H1 (cell line): ENCODE measurements around the gene ALDOC. TPM values are rescaled to one million over a fixed set of nuclear protein-coding genes. Genes with fewer than 3 reads are reported as not detected.

Experiments used
- CTCF ChIA-PET: fragments of 300-600 bp; sonication (Branson Sonifier 250); formaldehyde crosslinking; loops from one replicate; lab custom pipeline; 2021; ENCODE audit not compliant: partially characterized antibody; lab: Charles Lee
- POLR2A ChIA-PET: fragments of 300-600 bp; sonication (Branson Sonifier 250); formaldehyde crosslinking; loops from one replicate; lab custom pipeline; 2021; ENCODE audit warnings: inconsistent platforms; ENCODE audit not compliant: partially characterized antibody; lab: Charles Lee
- DNase-seq, 2 experiments: peaks; one replicate each; pipeline versions ENCODE4 v3.0.0 to v3.0.0-alpha.2; 2010 to 2022; ENCODE audit warnings: low spot score in 2 of 2, low read depth in 1 of 2, mixed read lengths in 1 of 2
- FAIRE-seq: peaks from 2 replicates; lab custom pipeline; 2011; peaks lifted over from hg19 to GRCh38; lab: Jason Lieb, UNC
- H2AFZ ChIP-seq: 2 replicates; pipeline ENCODE4 v1.8.1; 2012; ENCODE audit warnings: low read length, inconsistent platforms
- H2AK5ac ChIP-seq: 2 replicates; pipeline ENCODE4 v1.6.1; 2013; ENCODE audit warnings: low read depth, low read length
- H2BK120ac ChIP-seq: replicated peaks from 2 replicates; pipeline ENCODE3; 2013; ENCODE audit warnings: low read depth, low read length, inconsistent platforms
- H2BK12ac ChIP-seq: 2 replicates; pipeline ENCODE4 v1.6.1; 2013; ENCODE audit warnings: low read depth, low read length
- H2BK15ac ChIP-seq: 2 replicates; pipeline ENCODE4 v1.6.1; 2013; ENCODE audit warnings: low read length
- H2BK20ac ChIP-seq: 2 replicates; pipeline ENCODE4 v1.6.1; 2013; ENCODE audit warnings: low read length
- H2BK5ac ChIP-seq: 2 replicates; pipeline ENCODE4 v1.6.1; 2013; ENCODE audit warnings: low read depth, low read length
- H3K14ac ChIP-seq: 2 replicates; pipeline ENCODE4 v1.6.1; 2013; ENCODE audit warnings: inconsistent platforms; ENCODE audit not compliant: insufficient read length
- H3K18ac ChIP-seq: 2 replicates; pipeline ENCODE4 v1.6.1; 2013; ENCODE audit warnings: low read length; ENCODE audit errors: extremely low read depth
- H3K23ac ChIP-seq: 2 replicates; pipeline ENCODE4 v1.6.1; 2013; ENCODE audit warnings: inconsistent platforms; ENCODE audit not compliant: insufficient read length
- H3K23me2 ChIP-seq: 2 replicates; pipeline ENCODE4 v1.6.1; 2013; ENCODE audit warnings: low read depth, low read length
- H3K27ac ChIP-seq: 2 replicates; pipeline ENCODE4 v1.6.1; 2011; ENCODE audit warnings: low read depth, low read length, inconsistent platforms
- H3K27me3 ChIP-seq, 4 experiments: replicated peaks in 1 of 4; 1 replicate in 1 of 4; 2 replicates in 3 of 4; pipeline versions ENCODE4 v1.6.1 to v1.8.1; 2011 to 2013; ENCODE audit warnings: low read length in 3 of 4, mild to moderate bottlenecking in 3 of 4, inconsistent platforms in 2 of 4, mixed read lengths in 2 of 4, moderate library complexity in 1 of 4; ENCODE audit not compliant: control insufficient read depth in 3 of 4, insufficient read depth in 3 of 4; ENCODE audit errors: extremely low read depth in 1 of 4
- H3K36me3 ChIP-seq, 4 experiments: 2 replicates each; pipeline versions ENCODE4 v1.6.1 to v1.8.1; 2011 to 2013; ENCODE audit warnings: mild to moderate bottlenecking in 4 of 4, low read length in 3 of 4, moderate library complexity in 2 of 4, control low read depth in 1 of 4, inconsistent platforms in 1 of 4; ENCODE audit not compliant: insufficient read depth in 4 of 4, control insufficient read depth in 2 of 4
- H3K4ac ChIP-seq: replicated peaks from 2 replicates; pipeline ENCODE3; 2013; ENCODE audit warnings: low read length, low read depth, mixed read lengths, inconsistent platforms; ENCODE audit not compliant: insufficient read length
- H3K4me1 ChIP-seq, 4 experiments: replicated peaks in 1 of 4; 1 replicate in 1 of 4; 2 replicates in 3 of 4; pipeline versions ENCODE4 v1.6.1 to v1.8.1; 2011 to 2013; ENCODE audit warnings: low read length in 3 of 4, inconsistent platforms in 2 of 4, mixed read lengths in 1 of 4; ENCODE audit not compliant: insufficient read depth in 4 of 4, control insufficient read depth in 3 of 4
- H3K4me2 ChIP-seq, 2 experiments: 2 replicates each; pipeline versions ENCODE4 v1.6.1 to v1.8.1; 2011 to 2013; ENCODE audit warnings: low read depth in 2 of 2, low read length in 2 of 2, control low read depth in 1 of 2, inconsistent platforms in 1 of 2, mild to moderate bottlenecking in 1 of 2; ENCODE audit not compliant: insufficient read depth in 1 of 2
- H3K4me3 ChIP-seq, 4 experiments: fragments of 200-600, 300-600 bp in 1 of 4; sonication (generic), shearing (Covaris generic), sonication (Bioruptor Twin) in 1 of 4; 2 replicates each; pipeline versions ENCODE4 v1.5.1 to v1.8.1; 2011 to 2016; ENCODE audit warnings: low read length in 4 of 4, low read depth in 3 of 4, control low read depth in 2 of 4, inconsistent platforms in 2 of 4, mild to moderate bottlenecking in 2 of 4, mixed read lengths in 1 of 4, moderate library complexity in 1 of 4; ENCODE audit not compliant: insufficient read depth in 2 of 4; ENCODE audit errors: extremely low read depth in 1 of 4
- H3K56ac ChIP-seq: replicated peaks from 2 replicates; pipeline ENCODE3; 2013; ENCODE audit warnings: low read depth, mild to moderate bottlenecking, mixed read lengths, low read length, inconsistent platforms; ENCODE audit not compliant: insufficient read length
- H3K79me1 ChIP-seq: 2 replicates; pipeline ENCODE4 v1.6.1; 2013; ENCODE audit warnings: low read depth, low read length, control low read depth
- H3K79me2 ChIP-seq, 2 experiments: 2 replicates each; pipeline versions ENCODE4 v1.6.1 to v1.8.1; 2012 to 2013; ENCODE audit warnings: low read length in 2 of 2, mild to moderate bottlenecking in 2 of 2, inconsistent platforms in 1 of 2; ENCODE audit not compliant: insufficient read depth in 2 of 2, control insufficient read depth in 1 of 2
- H3K9ac ChIP-seq, 4 experiments: replicated peaks in 1 of 4; 1 replicate in 1 of 4; 2 replicates in 3 of 4; pipeline versions ENCODE4 v1.6.1 to v1.8.1; 2011 to 2013; ENCODE audit warnings: low read depth in 3 of 4, low read length in 3 of 4, control low read depth in 2 of 4, mild to moderate bottlenecking in 2 of 4, moderate library complexity in 2 of 4, inconsistent platforms in 1 of 4; ENCODE audit errors: extremely low read depth in 1 of 4
- H3K9me3 ChIP-seq, 2 experiments: 2 replicates each; pipeline versions ENCODE4 v1.6.1 to v1.8.1; 2012 to 2013; ENCODE audit warnings: mild to moderate bottlenecking in 2 of 2, moderate library complexity in 2 of 2, control low read depth in 1 of 2, inconsistent platforms in 1 of 2, low read depth in 1 of 2, low read length in 1 of 2, mixed read lengths in 1 of 2; ENCODE audit not compliant: insufficient read depth in 2 of 2
- H4K20me1 ChIP-seq, 2 experiments: replicated peaks in 1 of 2; 2 replicates each; pipeline versions ENCODE3 to v1.8.1; 2011 to 2013; ENCODE audit warnings: inconsistent platforms in 2 of 2, low read length in 2 of 2, mild to moderate bottlenecking in 1 of 2; ENCODE audit not compliant: insufficient read depth in 2 of 2, control insufficient read depth in 1 of 2
- H4K5ac ChIP-seq: 2 replicates; pipeline ENCODE4 v1.6.1; 2013; ENCODE audit warnings: low read length, low read depth, mixed read lengths, inconsistent platforms; ENCODE audit not compliant: insufficient read length
- H4K8ac ChIP-seq: 2 replicates; pipeline ENCODE4 v1.8.0; 2013; ENCODE audit warnings: mild to moderate bottlenecking, moderate library complexity, low read length, inconsistent platforms; ENCODE audit not compliant: insufficient read depth; ENCODE audit errors: extremely low read depth
- H4K91ac ChIP-seq: replicated peaks from 2 replicates; pipeline ENCODE3; 2013; ENCODE audit warnings: low read length, mixed read lengths, inconsistent platforms; ENCODE audit not compliant: insufficient read length
- CREB1 ChIP-seq: IDR thresholded peaks from 2 replicates; pipeline ENCODE4 v1.6.1; 2012; ENCODE audit warnings: inconsistent platforms
- WGBS, 2 experiments: shearing (Covaris generic) in 1 of 2; methylation state at CpG; one replicate each; pipeline versions ENCODE4 v1.1.6 to v1.1.7; 2013 to 2015; ENCODE audit warnings: low lambda C conversion rate in 2 of 2, mixed read lengths in 2 of 2, inconsistent platforms in 1 of 2, low coverage in 1 of 2, missing lambda C conversion rate in 1 of 2; ENCODE audit not compliant: insufficient replicate concordance in 2 of 2, insufficient coverage in 1 of 2, insufficient read length in 1 of 2; ENCODE audit errors: extremely low coverage in 1 of 2, missing lambda C conversion rate in 1 of 2; 5-methylcytosine and 5-hydroxymethylcytosine counted together
- polyA plus RNA-seq, 7 experiments: library from polyadenylated mRNA; depleted of rRNA in 3 of 7; stranded (reverse) in 5 of 7; unstranded in 2 of 7; fragments of >200 nt in 5 of 7; fragments of 200-250 nt in 2 of 7; gene quantifications; 1 replicate in 5 of 7; 2 replicates in 1 of 7; 4 replicates in 1 of 7; pipeline versions ENCODE4 v1.2.1 to v1.2.3, GENCODE V29; 2011 to 2013; ENCODE audit warnings: missing spikeins in 2 of 7, mixed read lengths in 2 of 7
- total RNA-seq: library from RNA; stranded (reverse); fragmentation: NEBNext Ultra II Directional; extraction: Animal tissue kit (Norgen Biotek cat#: 25700); gene quantifications from 2 replicates; pipeline ENCODE4 v1.2.1, GENCODE V29; 2021
- TF ChIP-seq, protein P1 (sequence below), 3 experiments: IDR thresholded peaks; 1 replicate in 2 of 3; 2 replicates in 1 of 3; pipeline versions ENCODE4 v1.5.1 to v1.6.1; 2011; ENCODE audit warnings: low read length in 3 of 3, mild to moderate bottlenecking in 3 of 3, inconsistent platforms in 2 of 3, low read depth in 1 of 3, moderate library complexity in 1 of 3; ENCODE audit not compliant: insufficient read depth in 1 of 3; ENCODE audit errors: control extremely low read depth in 1 of 3

The ALDOC gene
- total and polyA plus RNA-seq, 2 of the 8 experiments (the other 6 are each of a cell fraction or from before 2014, with no cell fraction given), result 51.6 to 103 TPM

GRCh38 chr17:28575126-28575795 lies 1.4 kb downstream of the ALDOC start:
- H3K23ac ChIP-seq, result no peak overlapping the region
- no peak overlapping the region for H3K9ac ChIP-seq
- no peak overlapping the region for H2AFZ ChIP-seq
- no peaks in the 10 kb centered on the region for H3K79me1 ChIP-seq
- ChIA-PET POLR2A (interaction anchor here (0.9 to 4.2 kb wide), 8 partner anchors 18 to 136 kb away, joined by 3 to 24 read pairs (median 6); partner anchors contain the start of genes BLTP2, PROCA1 and SPAG5), CTCF (interaction anchor here (0.7 to 3.5 kb wide), 14 partner anchors 9 to 347 kb away, joined by 3 to 18 read pairs (median 3); partner anchors contain the start of genes BLTP2 and POLDIP2)
- peaks cover 4 to 5% of the 10 kb centered on the region in 2 experiments for H4K20me1 ChIP-seq
- peaks cover 0 to 8% (median 4%) of the 10 kb centered on the region in 4 experiments; a peak in 4 of 7 replicates for H3K27me3 ChIP-seq
- FAIRE-seq (no peak), DNase-seq (no peak)
- no peak overlapping the region for H2BK20ac ChIP-seq
- H3K23me2 ChIP-seq, result peaks cover 6% of the 10 kb centered on the region
- H4K5ac ChIP-seq, result no peak overlapping the region
- H3K4ac ChIP-seq, result no peak overlapping the region
- H3K27ac ChIP-seq, result no peak overlapping the region
- H2BK120ac ChIP-seq, result no peak overlapping the region
- H2BK5ac ChIP-seq, result no peak overlapping the region
- peak overlapping the region; percentile 54; the same call in 1 of the 2 replicates for H2BK15ac ChIP-seq
- no peak overlapping the region for H2BK12ac ChIP-seq
- H3K36me3 ChIP-seq, result peaks cover 16 to 28% (median 25%) of the 10 kb centered on the region in 4 experiments
- WGBS, 2 experiments, result 94% methylated on average over 14 of the region's 14 CpGs; no CpG with 5 or more reads in 1 of the 2 experiments
- H3K4me1 ChIP-seq, result peaks cover 2 to 9% (median 6%) of the 10 kb centered on the region in 4 experiments; a peak in 6 of 7 replicates
- no peak overlapping the region for H4K91ac ChIP-seq
- H2AK5ac ChIP-seq, result no peak overlapping the region
- H3K79me2 ChIP-seq, result peaks cover 0 to 4% of the 10 kb centered on the region in 2 experiments; a peak in 1 of 4 replicates
- H4K8ac ChIP-seq, result no peak overlapping the region; the same call in 1 of the 2 replicates
- H3K4me2 ChIP-seq, result peak overlapping the region; percentile 58 to 59; a peak in 3 of 4 replicates
- no peak overlapping the region for H3K56ac ChIP-seq
- no peak overlapping the region for H3K14ac ChIP-seq
- no peak overlapping the region for H3K18ac ChIP-seq
- no peak overlapping the region; a peak in 1 of 8 replicates for H3K4me3 ChIP-seq
- no peak for TF ChIP-seq CREB1
- TF ChIP-seq, protein P1, sequence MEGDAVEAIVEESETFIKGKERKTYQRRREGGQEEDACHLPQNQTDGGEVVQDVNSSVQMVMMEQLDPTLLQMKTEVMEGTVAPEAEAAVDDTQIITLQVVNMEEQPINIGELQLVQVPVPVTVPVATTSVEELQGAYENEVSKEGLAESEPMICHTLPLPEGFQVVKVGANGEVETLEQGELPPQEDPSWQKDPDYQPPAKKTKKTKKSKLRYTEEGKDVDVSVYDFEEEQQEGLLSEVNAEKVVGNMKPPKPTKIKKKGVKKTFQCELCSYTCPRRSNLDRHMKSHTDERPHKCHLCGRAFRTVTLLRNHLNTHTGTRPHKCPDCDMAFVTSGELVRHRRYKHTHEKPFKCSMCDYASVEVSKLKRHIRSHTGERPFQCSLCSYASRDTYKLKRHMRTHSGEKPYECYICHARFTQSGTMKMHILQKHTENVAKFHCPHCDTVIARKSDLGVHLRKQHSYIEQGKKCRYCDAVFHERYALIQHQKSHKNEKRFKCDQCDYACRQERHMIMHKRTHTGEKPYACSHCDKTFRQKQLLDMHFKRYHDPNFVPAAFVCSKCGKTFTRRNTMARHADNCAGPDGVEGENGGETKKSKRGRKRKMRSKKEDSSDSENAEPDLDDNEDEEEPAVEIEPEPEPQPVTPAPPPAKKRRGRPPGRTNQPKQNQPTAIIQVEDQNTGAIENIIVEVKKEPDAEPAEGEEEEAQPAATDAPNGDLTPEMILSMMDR (IDR thresholded peaks at IDR 0.05; ENCODE audit: control extremely low read depth in 1 of 3, insufficient read depth in 1 of 3, low read depth in 1 of 3, low read length in 3 of 3), result peak in 2 of 3 experiments; percentile 32 to 38; a peak in 2 of 4 replicates
- H3K9me3 ChIP-seq, result no peaks in the 10 kb centered on the region
